Esophagus squamous epithelium (tissue), 5 donors: Measurements from ENCODE around the gene RANBP3. TPM values are rescaled to one million over a fixed set of nuclear protein-coding genes. Genes with fewer than 3 reads are reported as not detected.
A peak's percentile ranks its signal among the peaks of the same experiment; 100 is the strongest.

Experiments used
- DNase-seq: peaks from one replicate; lab custom pipeline; 2025; lab: John Stamatoyannopoulos, UW
- H3K27ac ChIP-seq, 4 donors: fragments of 200-600 bp; sonication (generic); one replicate each; pipeline ENCODE4 v1.5.1; 2016 to 2019; ENCODE audit warnings: mild to moderate bottlenecking in 1 of 4
- H3K27me3 ChIP-seq, 4 donors: fragments of 200-600 bp; sonication (generic); 1 replicate in 3 of 4; 2 replicates in 1 of 4; pipeline versions ENCODE4 v1.5.1 to v1.6.0; 2017 to 2021; ENCODE audit warnings: antibody characterized with exemption in 1 of 4
- H3K36me3 ChIP-seq, 3 donors: fragments of 200-600 bp; sonication (generic); one replicate each; pipeline ENCODE4 v1.5.1; 2016 to 2019
- H3K4me1 ChIP-seq, 3 donors: fragments of 200-600 bp; sonication (generic); one replicate each; pipeline ENCODE4 v1.5.1; 2017 to 2019
- H3K4me3 ChIP-seq, 4 donors: fragments of 200-600 bp; sonication (generic); 1 replicate in 3 of 4; 2 replicates in 1 of 4; pipeline ENCODE4 v1.5.1; 2016 to 2019; ENCODE audit warnings: mild to moderate bottlenecking in 2 of 4, moderate library complexity in 1 of 4
- H3K9me3 ChIP-seq, 3 donors: fragments of 200-600 bp; sonication (generic); one replicate each; pipeline ENCODE4 v1.5.1; 2016 to 2019
- CTCF ChIP-seq, 6 experiments: fragments of 450-650 bp in 4 of 6; fragments of 200-600 bp in 2 of 6; sonication (generic) in 2 of 6; IDR thresholded peaks; one replicate each; pipeline ENCODE4 v1.5.1; 2016 to 2019; ENCODE audit warnings: antibody characterized with exemption in 6 of 6, mild to moderate bottlenecking in 4 of 6, moderate library complexity in 4 of 6
- POLR2A ChIP-seq, 4 donors: fragments of 450-650 bp; IDR thresholded peaks; one replicate each; pipeline ENCODE4 v1.6.1; 2017; ENCODE audit warnings: antibody characterized with exemption in 4 of 4, mild to moderate bottlenecking in 4 of 4, moderate library complexity in 3 of 4
- WGBS, 2 donors: methylation state at CpG; one replicate each; pipeline ENCODE4 v1.1.5; 2018; 5-methylcytosine and 5-hydroxymethylcytosine counted together
- intact Hi-C: fragments of 100-400 bp; cut with DNase I; formaldehyde crosslinking; loops from one replicate; pipeline ENCODE4 v1.15.0; 2022
- total RNA-seq, 4 donors: library from RNA; depleted of rRNA; stranded (reverse); fragments of >200 nt; gene quantifications; one replicate each; pipeline ENCODE4 v1.1.0, GENCODE V29; 2016
- donor health status: DM: yes; HTN: yes; CAD: no.

The RANBP3 gene
- total RNA-seq, 4 donors from 2014 or later = 38.0 to 77.8 (median 39.6) TPM

GRCh38 chr19:5959260-5960004 is 18.5 kb downstream of the RANBP3 start:
- Histone ChIP-seq H3K4me1 (peaks cover 36 to 90% (median 54%) of the 10 kb centered on the region in 3 donors), H3K27ac (peak overlapping the region in 3 of 4 donors; percentile 66 to 85 (median 79)), H3K36me3 (peaks cover 0 to 9% (median 6%) of the 10 kb centered on the region in 3 donors), H3K27me3 (no peaks in the 10 kb centered on the region), H3K9me3 (no peaks in the 10 kb centered on the region), H3K4me3 (no peak overlapping the region)
- WGBS, 2 donors = 78 to 86% methylated on average over 4 to 6 of the region's 14 CpGs
- no peak for DNase-seq
- intact Hi-C loops = no loop called here
- TF ChIP-seq CTCF (IDR thresholded peaks at IDR 0.05) (no peak), POLR2A (IDR thresholded peaks at IDR 0.05) (no peak)

- no peaks in the 10 kb centered on the region for H3K9me3 ChIP-seq
- TF ChIP-seq CTCF (IDR thresholded peaks at IDR 0.05) = no peak
- no peak for TF ChIP-seq POLR2A (IDR thresholded peaks at IDR 0.05)
- peaks cover 0 to 9% (median 6%) of the 10 kb centered on the region in 3 donors for H3K36me3 ChIP-seq
- DNase-seq = no peak
- WGBS, 2 donors = 83% methylated on average over 2 of the region's 10 CpGs; no CpG with 5 or more reads in 1 of the 2 donors
- H3K4me1 ChIP-seq = peaks cover 43 to 90% (median 55%) of the 10 kb centered on the region in 3 donors
- no peaks in the 10 kb centered on the region for H3K27me3 ChIP-seq
- intact Hi-C loops = no loop called here
- H3K4me3 ChIP-seq = no peak overlapping the region
- H3K27ac ChIP-seq = peak overlapping the region in 2 of 4 donors; percentile 10 to 27
Measured at GRCh38 chr19:5958851-5959122, 19.2 kb downstream of the RANBP3 start.

- no peak for DNase-seq
- Histone ChIP-seq H3K4me1 (peaks cover 48 to 90% (median 57%) of the 10 kb centered on the region in 3 donors), H3K27ac (peak overlapping the region in 2 of 4 donors; percentile 10 to 27), H3K27me3 (no peaks in the 10 kb centered on the region), H3K9me3 (no peaks in the 10 kb centered on the region), H3K4me3 (no peak overlapping the region), H3K36me3 (peaks cover 0 to 9% (median 6%) of the 10 kb centered on the region in 3 donors)
- intact Hi-C loops = no loop called here
- TF ChIP-seq POLR2A (IDR thresholded peaks at IDR 0.05) (no peak), CTCF (IDR thresholded peaks at IDR 0.05) (no peak)
- 82 to 88% methylated on average over 13 to 18 of the region's 21 CpGs for WGBS, 2 donors
Measured at GRCh38 chr19:5958074-5958850, 19.7 kb downstream of the RANBP3 start.

GRCh38 chr19:5957170-5957569 is 20.8 kb downstream of the RANBP3 start:
- DNase-seq = no peak
- Histone ChIP-seq H3K27me3 (no peaks in the 10 kb centered on the region), H3K4me1 (peaks cover 51 to 90% (median 57%) of the 10 kb centered on the region in 3 donors), H3K4me3 (no peak overlapping the region), H3K9me3 (no peaks in the 10 kb centered on the region), H3K36me3 (peaks cover 0 to 9% (median 6%) of the 10 kb centered on the region in 3 donors), H3K27ac (no peak overlapping the region)
- intact Hi-C loops = no loop called here
- 78% methylated on average over 10 of the region's 10 CpGs for WGBS, 2 donors
- TF ChIP-seq POLR2A (IDR thresholded peaks at IDR 0.05) (no peak), CTCF (IDR thresholded peaks at IDR 0.05) (no peak)

- no peak for DNase-seq
- no peaks in the 10 kb centered on the region for H3K9me3 ChIP-seq
- H3K4me3 ChIP-seq = no peak overlapping the region
- peaks cover 0 to 9% (median 6%) of the 10 kb centered on the region in 3 donors for H3K36me3 ChIP-seq
- 86 to 89% methylated on average over 12 of the region's 12 CpGs for WGBS, 2 donors
- no peak for TF ChIP-seq POLR2A (IDR thresholded peaks at IDR 0.05)
- TF ChIP-seq CTCF (IDR thresholded peaks at IDR 0.05) = no peak
- peaks cover 51 to 90% (median 57%) of the 10 kb centered on the region in 3 donors for H3K4me1 ChIP-seq
- no peaks in the 10 kb centered on the region for H3K27me3 ChIP-seq
- intact Hi-C loops = no loop called here
- no peak overlapping the region for H3K27ac ChIP-seq
Measured at GRCh38 chr19:5956728-5957127, 21.2 kb downstream of the RANBP3 start.
